ENCODE results near the gene LCN1. TPM values are rescaled to one million over a fixed set of nuclear protein-coding genes. Genes with fewer than 3 reads are reported as not detected.

LCN1 gene
- polyA plus RNA-seq, 4 donors = not detected

DNA sequence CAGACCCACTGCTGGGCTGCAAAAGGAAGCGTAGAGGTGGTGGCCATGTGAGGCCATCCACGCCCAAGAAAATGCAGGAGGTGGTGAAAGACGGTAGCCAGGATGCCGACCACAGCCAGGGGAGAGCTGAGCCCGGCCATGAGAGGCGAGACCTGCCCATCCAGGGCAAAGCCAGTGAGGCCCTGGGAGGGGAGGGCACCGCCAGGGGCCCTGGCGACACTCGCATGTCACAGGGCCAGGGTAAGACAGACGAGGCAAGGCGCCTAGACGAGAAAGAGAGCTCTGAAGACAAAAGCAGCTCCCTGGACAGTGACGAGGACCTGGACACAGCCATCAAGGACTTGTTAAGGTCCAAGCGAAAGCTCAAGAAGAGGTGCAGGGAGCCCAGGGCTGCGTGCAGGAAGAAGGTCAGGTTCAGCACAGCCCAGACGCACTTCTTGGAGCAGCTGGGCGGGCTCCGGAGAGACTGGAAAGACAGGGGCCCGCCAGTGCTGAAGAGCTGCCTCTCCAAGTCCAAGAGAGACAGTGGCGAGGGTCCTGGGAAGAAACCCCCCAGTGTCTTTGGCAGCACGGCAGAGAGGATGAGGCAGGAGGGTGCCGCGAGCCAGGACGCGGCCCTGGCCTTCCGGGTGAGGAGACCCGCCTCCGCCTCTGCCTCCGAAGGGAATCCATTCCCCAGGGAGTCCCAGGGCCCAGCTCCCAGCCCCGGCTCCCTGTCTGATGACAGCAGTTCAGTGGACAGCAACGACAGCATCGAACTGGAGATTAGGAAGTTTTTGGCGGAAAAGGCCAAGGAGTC, 34.8 kb upstream of the LCN1 start:
- H3K36me3 ChIP-seq (ENCODE audit: control insufficient read depth in 3 of 3, insufficient read depth in 2 of 3, low read depth in 1 of 3, low read length in 3 of 3) = peaks cover 0 to 66% (median 2%) of the 10 kb centered on the region in 3 donors
- no peak overlapping the region for H3K27ac ChIP-seq (ENCODE audit: low read depth in 1 of 3, low read length in 2 of 3)
- H3K4me3 ChIP-seq (ENCODE audit: low read depth in 1 of 3, low read length in 3 of 3) = no peak overlapping the region
- H3K9me3 ChIP-seq (ENCODE audit: control insufficient read depth in 2 of 2, insufficient read depth in 1 of 2, low read depth in 1 of 2, low read length in 1 of 2) = no peaks in the 10 kb centered on the region
- H3K27me3 ChIP-seq (ENCODE audit: control insufficient read depth in 3 of 3, insufficient read depth in 3 of 3, low read length in 3 of 3) = no peaks in the 10 kb centered on the region
- FAIRE-seq (no peak), DNase-seq (no peak)
- WGBS, 3 donors = 92 to 93% (median 93%) methylated on average over 33 of the region's 33 CpGs
- no peaks in the 10 kb centered on the region for H3K4me1 ChIP-seq (ENCODE audit: control insufficient read depth in 3 of 3, insufficient read depth in 2 of 3, low read depth in 1 of 3, low read length in 2 of 3)

DNA sequence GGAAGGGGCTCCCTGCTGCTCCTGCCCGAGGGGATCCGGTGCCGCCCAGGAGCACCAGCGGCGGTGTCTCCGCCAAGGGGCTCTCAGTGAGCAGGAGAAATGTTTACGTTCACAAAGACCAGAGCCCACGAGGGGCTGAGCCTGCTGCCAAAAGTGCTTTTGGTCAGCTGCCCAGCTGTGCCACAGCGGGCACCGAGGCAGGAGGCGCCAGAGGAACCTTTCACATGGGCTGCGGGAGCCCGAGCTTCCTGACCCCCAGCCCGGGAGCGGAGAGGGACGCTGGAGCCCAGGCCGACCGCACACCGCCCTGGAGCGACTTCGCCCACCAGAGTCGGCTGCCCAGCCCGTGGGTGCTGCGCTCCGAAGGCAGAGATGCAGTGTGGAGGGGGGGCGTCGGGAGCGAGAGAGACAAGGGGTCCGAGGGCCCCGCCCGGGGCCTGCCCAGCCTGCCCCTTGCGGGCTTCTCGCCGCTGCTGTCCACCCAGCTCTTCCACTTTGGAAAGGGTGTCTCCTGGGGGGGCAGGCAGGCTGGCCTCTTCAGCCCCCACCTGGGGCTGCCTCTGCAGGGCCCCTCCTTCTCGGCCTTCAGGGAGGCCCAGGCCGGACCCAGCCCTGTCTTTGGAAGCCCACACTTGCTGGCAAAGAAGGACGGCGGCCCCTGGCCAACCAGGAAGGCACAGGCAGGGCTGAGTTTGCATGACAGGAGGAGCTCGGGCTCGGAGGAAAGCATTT, 33.8 kb upstream of the LCN1 start:
- FAIRE-seq (no peak), DNase-seq (no peak)
- Histone ChIP-seq H3K27me3 (ENCODE audit: control insufficient read depth in 3 of 3, insufficient read depth in 3 of 3, low read length in 3 of 3) (no peaks in the 10 kb centered on the region), H3K4me1 (ENCODE audit: control insufficient read depth in 3 of 3, insufficient read depth in 2 of 3, low read depth in 1 of 3, low read length in 2 of 3) (peaks cover 0 to 3% (median 0%) of the 10 kb centered on the region in 3 donors), H3K4me3 (ENCODE audit: low read depth in 1 of 3, low read length in 3 of 3) (no peak overlapping the region), H3K9me3 (ENCODE audit: control insufficient read depth in 2 of 2, insufficient read depth in 1 of 2, low read depth in 1 of 2, low read length in 1 of 2) (no peaks in the 10 kb centered on the region), H3K36me3 (ENCODE audit: control insufficient read depth in 3 of 3, insufficient read depth in 2 of 3, low read depth in 1 of 3, low read length in 3 of 3) (peaks cover 0 to 66% (median 2%) of the 10 kb centered on the region in 3 donors), H3K27ac (ENCODE audit: low read depth in 1 of 3, low read length in 2 of 3) (no peak overlapping the region)
- 94 to 97% (median 94%) methylated on average over 33 to 40 of the region's 40 CpGs for WGBS, 3 donors

DNA sequence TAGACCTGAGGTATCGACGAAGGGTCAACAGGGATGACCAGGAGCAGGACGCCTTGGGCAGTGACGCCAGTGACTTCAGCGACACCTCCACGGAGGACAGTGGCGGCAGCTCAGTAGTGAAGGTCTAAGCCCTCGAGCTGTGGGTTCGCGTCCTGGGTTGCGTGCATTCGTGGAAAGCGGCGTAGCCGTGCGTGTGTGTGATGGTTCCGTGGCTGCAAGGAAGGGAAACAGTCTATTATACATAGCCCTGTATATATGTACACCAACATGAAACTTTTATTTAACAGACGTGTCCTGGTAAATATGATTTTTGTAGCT, 33.3 kb upstream of the LCN1 start:
- 96 to 98% (median 96%) methylated on average over 18 of the region's 18 CpGs for WGBS, 3 donors
- H3K27me3 ChIP-seq (ENCODE audit: control insufficient read depth in 3 of 3, insufficient read depth in 3 of 3, low read length in 3 of 3) = no peaks in the 10 kb centered on the region
- DNase-seq = no peak
- H3K9me3 ChIP-seq (ENCODE audit: control insufficient read depth in 2 of 2, insufficient read depth in 1 of 2, low read depth in 1 of 2, low read length in 1 of 2) = no peaks in the 10 kb centered on the region
- no peak overlapping the region for H3K4me3 ChIP-seq (ENCODE audit: low read depth in 1 of 3, low read length in 3 of 3)
- H3K4me1 ChIP-seq (ENCODE audit: control insufficient read depth in 3 of 3, insufficient read depth in 2 of 3, low read depth in 1 of 3, low read length in 2 of 3) = peaks cover 0 to 3% (median 0%) of the 10 kb centered on the region in 3 donors
- no peak overlapping the region for H3K27ac ChIP-seq (ENCODE audit: low read depth in 1 of 3, low read length in 2 of 3)
- FAIRE-seq = no peak
- peaks cover 0 to 63% (median 2%) of the 10 kb centered on the region in 3 donors for H3K36me3 ChIP-seq (ENCODE audit: control insufficient read depth in 3 of 3, insufficient read depth in 2 of 3, low read depth in 1 of 3, low read length in 3 of 3)

DNA sequence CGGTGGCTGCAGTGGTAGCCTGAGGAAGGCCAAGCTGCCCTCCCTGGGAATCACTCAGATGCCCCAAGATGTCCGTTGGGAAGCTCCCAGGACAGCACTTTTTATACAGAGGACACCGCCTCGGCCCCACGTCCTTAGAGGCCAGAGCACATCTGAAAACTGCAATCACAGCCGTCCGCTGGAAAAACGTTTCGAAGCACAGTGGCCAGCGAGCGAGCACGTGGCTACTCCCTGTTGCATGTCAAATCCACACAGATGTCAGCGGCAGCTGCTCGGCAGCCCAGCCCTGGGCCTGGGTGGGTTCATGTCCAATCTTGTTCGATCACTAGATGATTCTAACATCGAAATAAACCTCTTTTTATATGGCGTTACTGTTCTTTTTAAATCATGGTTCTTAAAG, 32.7 kb upstream of the LCN1 start:
- Histone ChIP-seq H3K36me3 (ENCODE audit: control insufficient read depth in 3 of 3, insufficient read depth in 2 of 3, low read depth in 1 of 3, low read length in 3 of 3) (peaks cover 0 to 59% (median 2%) of the 10 kb centered on the region in 3 donors), H3K27ac (ENCODE audit: low read depth in 1 of 3, low read length in 2 of 3) (no peak overlapping the region), H3K9me3 (ENCODE audit: control insufficient read depth in 2 of 2, insufficient read depth in 1 of 2, low read depth in 1 of 2, low read length in 1 of 2) (no peaks in the 10 kb centered on the region), H3K4me1 (ENCODE audit: control insufficient read depth in 3 of 3, insufficient read depth in 2 of 3, low read depth in 1 of 3, low read length in 2 of 3) (peaks cover 0 to 3% (median 0%) of the 10 kb centered on the region in 3 donors), H3K27me3 (ENCODE audit: control insufficient read depth in 3 of 3, insufficient read depth in 3 of 3, low read length in 3 of 3) (no peaks in the 10 kb centered on the region), H3K4me3 (ENCODE audit: low read depth in 1 of 3, low read length in 3 of 3) (no peak overlapping the region)
- FAIRE-seq (no peak), DNase-seq (no peak)
- WGBS, 3 donors = 90 to 93% (median 91%) methylated on average over 17 of the region's 17 CpGs

DNA sequence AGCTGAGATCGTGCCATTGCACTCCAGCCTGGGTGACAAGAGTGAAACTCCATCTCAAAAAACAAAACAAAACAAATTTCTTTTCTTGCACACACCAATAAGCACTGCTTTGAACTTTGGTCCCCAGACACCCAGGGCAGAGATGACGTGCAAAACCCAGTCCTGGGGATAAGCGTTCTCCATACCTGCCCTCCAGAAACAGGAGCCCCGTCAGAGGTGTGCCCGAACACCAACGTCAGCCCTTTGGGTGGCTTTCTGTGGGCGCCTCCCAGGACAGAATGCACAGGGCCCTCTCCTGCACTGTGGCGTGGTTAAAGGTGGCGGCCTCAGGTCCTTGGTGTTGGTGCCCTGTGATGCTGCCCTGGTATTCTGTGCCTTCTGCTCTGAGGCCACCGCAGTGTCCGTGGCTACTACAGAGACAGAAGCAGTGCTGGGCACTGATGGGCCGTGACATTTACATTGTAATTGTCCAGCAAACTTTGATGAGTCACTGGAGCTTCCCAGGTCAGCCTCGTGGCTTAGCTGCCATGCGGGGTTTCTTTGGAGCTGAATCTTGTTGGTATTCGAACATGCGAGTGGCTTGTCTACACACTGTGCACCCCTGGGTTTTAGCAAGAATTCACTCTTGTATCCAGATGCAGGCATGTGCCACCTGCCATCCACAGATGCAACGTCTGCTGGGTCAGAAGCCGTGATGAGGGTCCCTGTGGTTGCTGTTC, 31.9 kb upstream of the LCN1 start:
- H3K36me3 ChIP-seq (ENCODE audit: control insufficient read depth in 3 of 3, insufficient read depth in 2 of 3, low read depth in 1 of 3, low read length in 3 of 3) = peaks cover 0 to 52% (median 2%) of the 10 kb centered on the region in 3 donors
- DNase-seq = no peak
- H3K4me1 ChIP-seq (ENCODE audit: control insufficient read depth in 3 of 3, insufficient read depth in 2 of 3, low read depth in 1 of 3, low read length in 2 of 3) = peaks cover 0 to 3% (median 0%) of the 10 kb centered on the region in 3 donors
- WGBS, 3 donors = 79 to 82% (median 81%) methylated on average over 18 of the region's 18 CpGs
- H3K9me3 ChIP-seq (ENCODE audit: control insufficient read depth in 2 of 2, insufficient read depth in 1 of 2, low read depth in 1 of 2, low read length in 1 of 2) = no peaks in the 10 kb centered on the region
- no peak overlapping the region for H3K4me3 ChIP-seq (ENCODE audit: low read depth in 1 of 3, low read length in 3 of 3)
- H3K27ac ChIP-seq (ENCODE audit: low read depth in 1 of 3, low read length in 2 of 3) = no peak overlapping the region
- no peaks in the 10 kb centered on the region for H3K27me3 ChIP-seq (ENCODE audit: control insufficient read depth in 3 of 3, insufficient read depth in 3 of 3, low read length in 3 of 3)
- no peak for FAIRE-seq

DNA sequence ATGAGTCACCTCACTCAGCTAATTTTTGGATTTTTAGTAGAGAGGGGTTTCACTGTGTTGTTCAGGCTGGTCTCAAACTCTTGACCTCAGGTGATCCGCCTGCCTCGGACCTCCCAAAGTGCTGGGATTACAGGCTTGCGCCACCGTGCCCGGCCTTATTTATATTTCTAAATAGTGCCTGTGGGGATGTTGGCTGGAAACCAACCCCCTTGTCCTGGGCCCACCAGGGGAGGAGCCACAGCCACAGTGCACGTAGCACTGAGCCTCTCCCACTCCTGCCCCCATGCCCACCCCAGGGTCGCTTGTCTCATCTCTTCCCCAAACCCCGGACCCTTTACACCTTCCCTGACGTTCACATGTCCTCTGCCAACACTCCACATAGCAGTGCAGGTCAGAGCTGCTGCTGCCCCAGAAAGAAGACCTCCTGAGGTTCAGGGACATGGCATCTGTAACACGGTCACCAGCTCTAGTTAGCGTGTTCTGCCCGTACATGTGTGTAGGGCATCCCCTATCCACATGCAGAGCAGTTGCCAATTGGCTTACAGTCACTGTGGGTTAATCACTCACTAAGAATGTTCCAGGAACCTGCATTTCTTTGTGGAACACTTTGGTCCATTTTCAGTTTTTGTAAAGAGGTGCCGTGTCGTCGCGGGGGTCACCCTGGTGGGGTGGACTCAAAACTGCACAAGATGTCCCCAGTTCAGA, 30.9 kb upstream of the LCN1 start:
- H3K4me1 ChIP-seq (ENCODE audit: control insufficient read depth in 3 of 3, insufficient read depth in 2 of 3, low read depth in 1 of 3, low read length in 2 of 3) = peaks cover 0 to 3% (median 0%) of the 10 kb centered on the region in 3 donors
- H3K4me3 ChIP-seq (ENCODE audit: low read depth in 1 of 3, low read length in 3 of 3) = no peak overlapping the region
- WGBS, 3 donors = 89 to 94% (median 93%) methylated on average over 16 of the region's 16 CpGs
- H3K27me3 ChIP-seq (ENCODE audit: control insufficient read depth in 3 of 3, insufficient read depth in 3 of 3, low read length in 3 of 3) = no peaks in the 10 kb centered on the region
- H3K9me3 ChIP-seq (ENCODE audit: control insufficient read depth in 2 of 2, insufficient read depth in 1 of 2, low read depth in 1 of 2, low read length in 1 of 2) = no peaks in the 10 kb centered on the region
- DNase-seq (no peak), FAIRE-seq (no peak)
- H3K27ac ChIP-seq (ENCODE audit: low read depth in 1 of 3, low read length in 2 of 3) = no peak overlapping the region
- H3K36me3 ChIP-seq (ENCODE audit: control insufficient read depth in 3 of 3, insufficient read depth in 2 of 3, low read depth in 1 of 3, low read length in 3 of 3) = peaks cover 0 to 42% (median 2%) of the 10 kb centered on the region in 3 donors

DNA sequence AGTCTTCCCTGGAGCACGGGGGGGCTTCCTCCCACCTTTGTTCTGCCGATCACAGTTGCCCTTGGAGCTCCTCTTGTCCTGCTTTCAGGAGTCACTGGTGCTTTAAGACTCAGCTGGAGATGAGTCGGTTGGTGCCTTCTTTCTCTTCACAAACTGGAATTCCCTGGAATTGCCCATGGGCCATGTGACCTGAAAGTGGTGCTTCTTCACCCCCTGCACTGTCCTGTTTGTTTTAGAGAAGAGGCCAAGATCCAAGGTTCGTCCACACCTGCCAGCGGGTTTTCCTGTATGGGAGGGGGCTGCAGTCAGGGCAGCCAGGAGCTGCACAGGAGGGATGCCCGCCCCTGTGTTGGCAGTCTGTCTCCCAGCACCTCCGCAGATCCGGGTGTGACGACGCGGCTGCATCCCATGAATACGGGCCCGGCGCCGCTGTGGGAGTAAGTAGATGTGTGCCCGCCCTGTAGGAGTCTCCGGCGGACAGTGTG, 30.2 kb upstream of the LCN1 start:
- peaks cover 0 to 3% (median 0%) of the 10 kb centered on the region in 3 donors for H3K4me1 ChIP-seq (ENCODE audit: control insufficient read depth in 3 of 3, insufficient read depth in 2 of 3, low read depth in 1 of 3, low read length in 2 of 3)
- no peak overlapping the region for H3K4me3 ChIP-seq (ENCODE audit: low read depth in 1 of 3, low read length in 3 of 3)
- 81 to 90% (median 87%) methylated on average over 18 of the region's 18 CpGs for WGBS, 3 donors
- peaks cover 0 to 35% (median 0%) of the 10 kb centered on the region in 3 donors for H3K36me3 ChIP-seq (ENCODE audit: control insufficient read depth in 3 of 3, insufficient read depth in 2 of 3, low read depth in 1 of 3, low read length in 3 of 3)
- no peak for FAIRE-seq
- no peaks in the 10 kb centered on the region for H3K27me3 ChIP-seq (ENCODE audit: control insufficient read depth in 3 of 3, insufficient read depth in 3 of 3, low read length in 3 of 3)
- no peak overlapping the region for H3K27ac ChIP-seq (ENCODE audit: low read depth in 1 of 3, low read length in 2 of 3)
- H3K9me3 ChIP-seq (ENCODE audit: control insufficient read depth in 2 of 2, insufficient read depth in 1 of 2, low read depth in 1 of 2, low read length in 1 of 2) = no peaks in the 10 kb centered on the region
- no peak for DNase-seq

DNA sequence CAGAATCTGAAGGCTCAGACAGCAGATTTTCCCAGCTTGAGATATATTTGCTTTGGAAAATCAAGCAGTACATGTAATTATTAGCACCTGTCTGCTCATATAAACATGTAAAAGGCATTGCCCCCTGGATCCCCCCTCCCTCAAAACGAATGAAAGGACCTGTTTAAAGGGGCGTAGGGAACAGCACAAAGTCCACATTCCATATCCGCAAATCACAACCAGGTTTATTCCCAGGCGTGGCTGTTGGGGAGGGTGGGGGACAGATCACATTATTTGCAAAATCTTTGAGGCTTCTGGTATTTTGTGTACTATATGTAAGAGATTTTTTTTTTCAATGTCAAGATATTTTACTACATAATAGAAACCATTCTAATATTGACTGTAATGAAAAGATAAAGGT, 29.5 kb upstream of the LCN1 start:
- Histone ChIP-seq H3K27ac (ENCODE audit: low read depth in 1 of 3, low read length in 2 of 3) (no peak overlapping the region), H3K4me1 (ENCODE audit: control insufficient read depth in 3 of 3, insufficient read depth in 2 of 3, low read depth in 1 of 3, low read length in 2 of 3) (peaks cover 0 to 3% (median 0%) of the 10 kb centered on the region in 3 donors), H3K9me3 (ENCODE audit: control insufficient read depth in 2 of 2, insufficient read depth in 1 of 2, low read depth in 1 of 2, low read length in 1 of 2) (no peaks in the 10 kb centered on the region), H3K27me3 (ENCODE audit: control insufficient read depth in 3 of 3, insufficient read depth in 3 of 3, low read length in 3 of 3) (no peaks in the 10 kb centered on the region), H3K4me3 (ENCODE audit: low read depth in 1 of 3, low read length in 3 of 3) (no peak overlapping the region), H3K36me3 (ENCODE audit: control insufficient read depth in 3 of 3, insufficient read depth in 2 of 3, low read depth in 1 of 3, low read length in 3 of 3) (peaks cover 0 to 28% (median 0%) of the 10 kb centered on the region in 3 donors)
- peak in 1 of 2 donors; percentile 43 for DNase-seq
- FAIRE-seq = no peak
- 16 to 60% (median 25%) methylated on average over 4 of the region's 4 CpGs for WGBS, 3 donors

Measured in small intestine (tissue), 7 donors.